HG02840 (cell line): ENCODE results near the gene E2F3.

ENCODE experiments used
- ATAC-seq: cut with Tn5 transposase; IDR thresholded peaks from one replicate; pipeline ENCODE4 v1.9.1; 2021; ENCODE audit warnings: mild to moderate bottlenecking, moderate library complexity, moderate number of reproducible peaks; ENCODE audit not compliant: unreplicated experiment, low FRiP score

E2F3 gene

DNA sequence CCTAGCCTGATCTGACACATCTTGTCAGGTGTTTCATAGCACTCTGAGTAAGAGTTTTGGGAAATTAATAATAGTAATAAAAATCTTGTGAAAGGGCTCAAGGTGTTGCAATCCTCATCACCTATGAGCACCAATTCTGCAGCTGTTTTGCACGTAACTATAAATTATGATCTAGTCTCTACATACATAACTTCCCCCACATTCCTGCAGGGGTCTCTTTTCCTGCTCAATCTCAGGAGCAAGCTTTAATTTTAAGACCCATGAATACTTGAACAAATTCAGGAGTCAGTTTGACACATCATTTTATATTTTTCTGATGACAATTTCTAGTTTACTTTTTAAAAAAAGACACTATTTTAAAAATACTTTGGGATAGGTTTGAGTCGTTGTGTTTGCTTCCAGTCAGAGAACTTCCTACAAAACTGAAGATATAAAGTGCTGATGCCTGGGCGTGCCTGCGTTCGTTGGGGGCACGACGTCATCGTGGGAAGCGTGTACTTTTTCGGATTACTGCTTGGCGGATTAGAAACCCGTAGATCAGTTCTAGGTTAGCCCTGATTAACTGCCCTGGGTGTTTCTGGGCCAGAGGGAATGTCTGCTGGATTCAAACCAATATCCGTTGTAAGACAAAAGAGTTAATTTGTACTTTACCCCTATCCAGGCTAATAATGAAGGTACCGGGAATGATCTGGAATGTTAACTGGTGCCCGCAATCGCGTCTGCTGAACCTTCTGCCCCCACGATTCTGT, 1.0 kb upstream of the E2F3 start:
- no peak for ATAC-seq

GRCh38 chr6:20402092-20402341, 338 bp downstream of the E2F3 start:
- no peak for ATAC-seq

GRCh38 chr6:20402342-20403069, 827 bp downstream of the E2F3 start:
- ATAC-seq = no peak

DNA sequence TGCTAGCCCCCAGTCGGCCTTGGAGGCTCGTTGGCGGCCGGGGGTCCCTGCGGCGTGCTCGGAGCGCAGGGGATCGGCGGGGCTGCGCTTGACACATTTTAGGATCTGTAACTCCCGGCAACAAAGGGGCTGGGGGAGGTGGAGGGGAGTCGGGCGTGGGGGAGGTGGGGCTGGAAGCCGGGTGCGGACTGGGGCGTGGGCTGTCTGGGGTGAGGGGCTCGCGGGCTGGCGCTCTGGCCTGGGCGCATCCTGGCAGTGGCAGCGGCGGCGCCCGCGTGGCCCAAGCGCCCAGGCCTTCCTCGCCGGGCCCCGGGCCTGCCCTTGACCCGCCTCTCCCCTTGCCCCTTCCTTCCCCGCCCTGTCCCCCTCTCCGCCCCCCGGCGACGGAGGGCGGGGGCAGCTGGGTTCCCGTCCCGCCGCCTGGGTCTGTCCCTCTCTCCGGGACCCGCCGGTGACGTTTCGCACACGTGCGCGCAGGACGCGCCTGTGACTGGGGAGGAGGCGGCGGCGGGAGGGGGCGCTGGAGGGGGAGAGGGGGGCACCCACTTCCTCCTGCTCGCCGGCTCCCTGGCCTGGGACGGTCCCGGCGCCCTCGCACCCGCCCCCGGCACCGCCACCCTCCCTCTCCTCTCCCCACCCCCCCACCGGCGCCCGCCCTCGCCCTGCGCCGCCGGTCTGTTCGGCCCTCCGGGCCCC, 1.5 kb downstream of the E2F3 start:
- peak; percentile 44 for ATAC-seq

DNA sequence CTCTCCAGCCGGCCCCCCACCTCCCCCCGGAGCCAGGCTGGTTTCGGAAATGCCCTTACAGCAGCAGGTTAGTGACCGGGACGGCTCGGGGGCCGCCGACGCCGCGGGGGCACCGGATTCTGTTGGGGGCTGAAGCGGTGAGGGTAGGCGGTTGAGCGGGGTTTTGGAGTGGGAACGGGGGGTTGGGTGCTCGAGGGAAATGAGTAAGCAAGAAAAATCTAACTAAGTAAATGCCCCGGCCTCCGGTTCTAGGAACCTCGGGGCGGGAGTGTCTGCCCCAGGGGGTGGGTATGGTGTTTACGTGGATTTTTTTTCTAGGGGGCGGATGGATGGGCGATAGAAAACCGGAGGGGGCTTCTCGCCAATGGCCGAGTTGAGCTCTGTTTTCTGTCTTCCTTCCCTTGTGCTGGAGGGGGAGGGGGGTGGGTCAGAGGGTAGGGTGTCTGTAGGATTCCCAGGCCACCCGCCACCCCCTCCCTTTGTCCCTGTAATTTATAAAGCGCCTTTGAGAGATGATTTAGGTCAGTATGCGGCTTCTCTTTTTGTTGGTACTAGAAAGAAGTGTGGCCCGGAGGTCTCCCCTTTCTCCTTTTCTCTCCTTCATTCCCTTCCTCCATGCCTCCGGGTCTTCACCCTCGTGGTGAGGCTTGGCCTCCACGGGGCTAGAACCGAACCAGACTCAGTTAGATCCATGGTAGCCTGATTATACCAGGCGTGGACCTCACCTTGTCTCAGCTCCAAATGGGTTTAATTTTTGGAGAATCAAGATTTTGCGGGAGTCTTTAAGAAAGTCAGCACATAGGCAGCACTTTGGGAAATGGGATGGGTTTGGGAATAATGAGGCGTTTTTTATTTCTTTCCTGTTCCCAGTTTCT, 2.3 kb downstream of the E2F3 start:
- peak; percentile 5 for ATAC-seq

- peak; percentile 24 for ATAC-seq
These were observed 3.0 kb downstream of the E2F3 start for GRCh38 chr6:20404641-20405032.

DNA sequence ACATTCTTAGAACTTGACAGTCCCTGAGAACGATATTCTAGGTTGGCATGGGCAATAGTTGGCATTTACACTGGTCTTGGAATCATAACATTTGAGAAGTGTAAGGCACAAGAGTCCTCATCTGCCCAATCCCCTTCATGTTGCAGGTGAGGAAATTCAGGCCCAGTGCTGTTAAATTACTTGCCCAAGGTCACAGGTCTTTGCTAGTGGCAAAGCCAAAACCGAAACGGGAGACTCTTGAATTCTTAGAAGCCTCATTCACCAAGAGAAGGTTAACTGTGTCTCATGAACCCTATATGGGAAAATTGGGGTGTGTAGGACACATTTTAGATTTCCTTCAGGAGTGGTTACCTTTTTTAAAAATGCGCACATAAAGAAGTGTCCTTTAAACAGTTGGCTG, 7.2 kb downstream of the E2F3 start:
- ATAC-seq = no peak

GRCh38 chr6:20409427-20409971, 7.8 kb downstream of the E2F3 start:
- ATAC-seq = peak; percentile 80

- no peak for ATAC-seq
These were observed 9.9 kb downstream of the E2F3 start for GRCh38 chr6:20411544-20411943.

GRCh38 chr6:20411953-20412681, 10.4 kb downstream of the E2F3 start:
- ATAC-seq = no peak

DNA sequence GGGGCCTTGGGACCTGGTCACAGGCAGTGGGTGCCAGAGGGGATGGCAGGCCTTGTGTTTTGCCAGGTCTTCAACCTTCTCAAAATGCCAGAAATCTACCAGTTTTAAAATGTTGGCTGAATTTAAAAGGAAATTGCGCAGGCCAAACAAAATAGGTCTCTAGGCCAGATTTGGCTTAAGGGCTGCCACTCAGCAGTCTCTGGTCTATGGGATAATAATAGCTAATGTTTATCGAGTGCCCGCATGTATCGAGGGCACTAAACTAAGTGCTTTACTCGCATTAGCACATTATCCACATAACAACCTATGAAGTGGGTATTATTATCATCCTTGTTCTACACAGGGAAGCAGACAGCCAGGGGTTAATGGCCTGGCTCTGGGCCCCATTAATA, 11.0 kb downstream of the E2F3 start:
- no peak for ATAC-seq

DNA sequence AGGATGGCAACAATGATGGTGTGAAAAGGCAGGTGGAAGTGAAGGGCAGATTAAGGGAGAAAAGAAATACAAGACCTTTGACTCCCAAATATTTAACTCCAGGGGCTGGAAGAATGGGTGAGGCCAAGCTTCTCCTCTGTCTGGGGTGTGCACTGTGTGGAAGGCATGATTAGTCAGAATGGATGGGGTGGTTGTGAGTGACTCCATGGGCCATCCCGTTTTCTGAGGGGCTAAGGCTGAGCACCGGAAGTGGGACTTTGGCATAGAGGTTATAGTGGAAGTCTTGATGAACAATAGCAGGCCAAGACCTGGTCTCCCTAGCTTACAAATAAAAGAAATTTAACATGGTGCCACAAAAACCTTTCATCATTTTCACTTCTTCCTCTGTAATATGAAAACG, 12.1 kb downstream of the E2F3 start:
- ATAC-seq = no peak

DNA sequence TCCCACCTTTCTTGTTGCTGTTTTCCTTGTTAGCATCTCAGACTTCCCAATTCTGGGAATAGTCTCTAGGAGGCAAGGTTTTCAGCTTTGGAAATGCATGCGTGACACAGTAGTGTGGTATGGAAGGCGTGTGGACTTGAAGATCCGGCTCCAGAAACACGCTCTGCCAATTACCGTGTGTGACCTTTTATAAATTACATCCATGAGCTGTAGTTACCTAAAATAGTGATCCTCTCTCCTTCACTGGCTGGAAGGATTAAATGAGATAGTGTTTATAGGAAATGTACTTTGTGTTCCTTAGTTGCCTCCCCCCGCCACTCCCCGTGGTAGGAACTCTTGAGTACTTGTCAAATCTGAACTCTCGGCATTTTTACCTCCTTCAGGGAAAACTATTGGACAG, 13.0 kb downstream of the E2F3 start:
- ATAC-seq = no peak

DNA sequence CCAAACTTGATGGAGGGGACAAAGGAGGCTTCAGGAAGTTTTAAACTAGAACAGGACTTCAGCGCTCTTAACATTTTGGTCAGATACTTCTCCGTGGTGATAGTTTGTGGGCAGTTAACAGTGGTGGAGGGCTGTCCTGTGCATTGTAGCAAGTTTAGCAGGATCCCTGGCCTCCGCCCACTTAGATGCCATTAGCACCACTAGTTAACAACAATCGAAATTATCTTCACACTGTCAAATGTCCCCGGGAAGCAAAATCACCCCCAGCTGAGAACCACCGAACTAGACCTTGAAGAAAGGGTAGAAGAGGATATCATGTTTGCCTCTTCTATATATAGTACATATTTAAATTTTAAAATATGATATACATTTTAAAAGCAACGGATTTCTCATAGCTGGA, 13.6 kb downstream of the E2F3 start:
- ATAC-seq = no peak

- no peak for ATAC-seq
These were observed 14.2 kb downstream of the E2F3 start for GRCh38 chr6:20415712-20416454.

- ATAC-seq = no peak
These were observed 15.1 kb downstream of the E2F3 start for GRCh38 chr6:20416567-20417345.

DNA sequence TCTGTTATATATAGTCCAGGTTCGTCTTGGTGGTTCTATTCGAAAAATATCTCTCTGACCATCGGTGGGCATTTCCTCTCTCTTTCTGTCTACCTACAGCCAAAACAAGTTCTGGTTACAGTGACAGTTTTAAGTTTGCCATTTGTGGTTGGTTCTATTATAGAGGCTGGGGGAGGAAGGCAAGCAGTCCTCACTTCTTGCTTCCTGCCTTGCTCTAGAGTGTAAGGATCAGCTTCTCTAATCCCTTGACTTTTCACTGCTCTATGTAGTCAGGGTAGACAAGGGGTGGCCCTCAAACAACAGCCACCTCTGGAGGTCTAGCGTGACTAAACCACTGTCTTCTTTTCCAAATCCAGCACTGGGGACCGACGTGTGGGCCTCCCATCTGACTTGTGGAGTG, 16.1 kb downstream of the E2F3 start:
- ATAC-seq = peak; percentile 54
